ENCODE results near the gene SLC44A5.

DNA sequence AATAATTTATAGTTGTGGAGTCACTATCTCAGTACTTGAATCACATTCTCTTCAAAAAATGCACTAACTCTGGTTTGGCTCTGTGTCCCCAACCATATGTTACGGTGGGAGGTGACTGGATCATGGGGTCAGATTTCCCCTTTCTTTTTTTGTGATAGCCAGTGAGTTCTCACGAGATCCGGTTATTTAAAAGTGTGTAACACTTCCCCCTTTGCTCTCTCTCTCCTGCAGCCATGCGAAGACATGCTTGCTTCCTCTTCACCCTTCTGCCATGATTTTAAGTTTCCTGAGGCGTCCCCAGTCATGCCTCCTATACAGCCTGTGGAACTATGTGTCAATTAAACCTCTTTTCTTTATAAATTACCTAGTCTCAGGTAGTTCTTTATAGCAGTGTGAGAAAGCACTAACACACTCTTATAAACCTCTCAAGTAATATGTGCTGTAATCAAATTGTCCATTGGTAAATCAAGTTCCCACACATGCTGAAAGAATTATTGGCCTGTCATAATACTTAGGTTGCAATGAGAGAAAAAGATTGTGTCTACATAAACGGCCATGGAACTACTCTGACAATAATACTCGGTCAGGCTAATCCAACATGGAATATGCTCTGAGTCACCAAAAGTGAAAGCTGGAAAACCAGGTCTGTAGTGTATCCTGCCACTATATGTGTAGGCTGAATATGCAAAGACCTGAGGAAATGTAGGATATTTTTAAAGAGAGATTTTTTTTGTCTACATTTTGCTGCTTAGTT is 107.5 kb downstream of the SLC44A5 start:
- TF ChIP-seq EZH2phosphoT487 (IDR thresholded peaks at IDR 0.05; ENCODE audit: low read depth) (no peak), CTCF (IDR thresholded peaks at IDR 0.05; ENCODE audit: low read depth, low read length) (no peak)
